ENCODE data around the gene MED13L. TPM values are rescaled to one million over a fixed set of nuclear protein-coding genes. Genes with fewer than 3 reads are reported as not detected.

MED13L gene
- total and polyA plus RNA-seq, 2 of the 8 experiments (the other 6 are each of a cell fraction or from before 2014, with no cell fraction given): 15.9 to 51.7 TPM

DNA sequence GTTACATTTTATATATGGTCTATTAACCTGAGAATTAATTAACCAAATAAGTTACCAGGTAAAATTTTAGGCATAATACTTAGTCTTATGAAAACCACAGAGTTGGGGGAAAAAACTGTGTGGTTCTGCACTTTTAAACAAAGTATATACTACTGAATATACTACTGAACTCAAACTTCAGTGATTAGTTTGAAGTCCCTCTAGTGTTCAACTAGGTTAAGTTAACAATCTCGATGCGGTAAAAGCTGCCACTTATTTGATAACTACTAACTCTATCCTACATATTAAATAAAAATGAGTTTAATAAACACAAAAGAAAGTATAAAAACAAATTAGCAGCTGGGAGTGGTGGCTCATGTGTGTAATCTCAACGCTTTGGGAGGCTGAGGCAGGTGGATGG, 56.7 kb downstream of the MED13L start:
- CTCF ChIA-PET (ENCODE audit: partially characterized antibody): interaction anchor here (0.6 to 1.6 kb wide), 3 partner anchors 15 to 193 kb away, joined by 3 to 4 read pairs (median 3); no protein-coding TSS in a partner anchor
- Histone ChIP-seq H3K4me2 (ENCODE audit: insufficient read depth in 1 of 2, low read depth in 2 of 2, low read length in 2 of 2) (no peak overlapping the region), H2BK5ac (ENCODE audit: low read depth, low read length) (no peak overlapping the region), H2BK120ac (replicated peaks; ENCODE audit: low read depth, low read length) (no peak overlapping the region), H4K91ac (replicated peaks; ENCODE audit: insufficient read length, low read length) (no peak overlapping the region), H4K20me1 (replicated peaks in 1 of 2; ENCODE audit: control insufficient read depth in 1 of 2, insufficient read depth in 2 of 2, low read length in 2 of 2) (peaks cover 1 to 3% of the 10 kb centered on the region in 2 experiments), H3K14ac (ENCODE audit: insufficient read length) (no peak overlapping the region), H4K5ac (ENCODE audit: insufficient read length, low read depth, low read length) (no peak overlapping the region), H3K23ac (ENCODE audit: insufficient read length) (no peak overlapping the region), H3K79me1 (ENCODE audit: low read depth, low read length) (0 out of 2 replicates have a peak, but pooled peaks cover 5% of the 10 kb centered on the region), H3K56ac (replicated peaks; ENCODE audit: insufficient read length, low read depth, low read length) (no peak overlapping the region), H3K27me3 (replicated peaks in 1 of 4; ENCODE audit: control insufficient read depth in 3 of 4, extremely low read depth in 1 of 4, insufficient read depth in 3 of 4, low read length in 3 of 4) (peaks cover 0 to 2% (median 0%) of the 10 kb centered on the region in 4 experiments; a peak in 1 of 7 replicates), H2BK15ac (ENCODE audit: low read length) (no peak overlapping the region), H3K4me3 (ENCODE audit: extremely low read depth in 1 of 4, insufficient read depth in 2 of 4, low read depth in 3 of 4, low read length in 4 of 4) (no peak overlapping the region), H3K18ac (ENCODE audit: extremely low read depth, low read length) (no peak overlapping the region), H4K8ac (ENCODE audit: extremely low read depth, insufficient read depth, low read length) (no peak overlapping the region), H3K4me1 (replicated peaks in 1 of 4; ENCODE audit: control insufficient read depth in 3 of 4, insufficient read depth in 4 of 4, low read length in 3 of 4) (no peaks in the 10 kb centered on the region), H2AK5ac (ENCODE audit: low read depth, low read length) (no peak overlapping the region), H3K27ac (ENCODE audit: low read depth, low read length) (no peak overlapping the region), H3K9me3 (ENCODE audit: insufficient read depth in 2 of 2, low read depth in 1 of 2, low read length in 1 of 2) (no peaks in the 10 kb centered on the region), H3K9ac (replicated peaks in 1 of 4; ENCODE audit: extremely low read depth in 1 of 4, low read depth in 3 of 4, low read length in 3 of 4) (no peak overlapping the region), H2AFZ (ENCODE audit: low read length) (no peak overlapping the region), H3K79me2 (ENCODE audit: control insufficient read depth in 1 of 2, insufficient read depth in 2 of 2, low read length in 2 of 2) (peaks cover 0 to 55% of the 10 kb centered on the region in 2 experiments; a peak in 3 of 4 replicates), H2BK12ac (ENCODE audit: low read depth, low read length) (no peak overlapping the region), H3K23me2 (ENCODE audit: low read depth, low read length) (no peaks in the 10 kb centered on the region), H3K4ac (replicated peaks; ENCODE audit: insufficient read length, low read depth, low read length) (no peak overlapping the region), H2BK20ac (ENCODE audit: low read length) (no peak overlapping the region), H3K36me3 (ENCODE audit: control insufficient read depth in 2 of 4, insufficient read depth in 4 of 4, low read length in 3 of 4) (no peaks in the 10 kb centered on the region)
- FAIRE-seq: no peak
- no peak for DNase-seq (ENCODE audit: low read depth in 1 of 2, low spot score in 2 of 2)
- POLR2A ChIA-PET (ENCODE audit: partially characterized antibody): no interaction called here
- WGBS, 2 experiments (ENCODE audit: extremely low coverage in 1 of 2, insufficient coverage in 1 of 2, insufficient read length in 1 of 2, insufficient replicate concordance in 2 of 2, low coverage in 1 of 2, low lambda C conversion rate in 2 of 2, missing lambda C conversion rate in 1 of 2): 96% methylated on average over 3 of the region's 3 CpGs; no CpG with 5 or more reads in 1 of the 2 experiments
- TF ChIP-seq SP4 (IDR thresholded peaks at IDR 0.05; ENCODE audit: low read length): no peak
- TF ChIP-seq SP2 (IDR thresholded peaks at IDR 0.05; ENCODE audit: low read length): no peak
- TF ChIP-seq SRF (IDR thresholded peaks at IDR 0.05; ENCODE audit: low read depth, low read length): no peak
- no peak for TF ChIP-seq JUND (IDR thresholded peaks at IDR 0.05; ENCODE audit: low read length)
- TF ChIP-seq SIRT6 (IDR thresholded peaks at IDR 0.05; ENCODE audit: low read length): no peak
- no peak for TF ChIP-seq BCL11A (IDR thresholded peaks at IDR 0.05; ENCODE audit: low read depth in 2 of 2, low read length in 2 of 2)
- no peak for TF ChIP-seq TAF1 (IDR thresholded peaks at IDR 0.05; ENCODE audit: low read depth, low read length)
- no peak for TF ChIP-seq POLR2A (IDR thresholded peaks at IDR 0.05; ENCODE audit: control extremely low read depth in 1 of 2, low read depth in 2 of 2, low read length in 2 of 2)
- TF ChIP-seq RNF2 (IDR thresholded peaks at IDR 0.05; ENCODE audit: borderline replicate concordance, low read depth, low read length, missing control alignments, poor library complexity, severe bottlenecking): no peak
- TF ChIP-seq RAD21 (IDR thresholded peaks at IDR 0.05 in 1 of 2, conservative IDR thresholded peaks at IDR 0.05 in 1 of 2; ENCODE audit: low read depth in 2 of 2, low read length in 2 of 2): no peak
- TF ChIP-seq CBX5 (IDR thresholded peaks at IDR 0.05; ENCODE audit: low read depth, low read length): no peak
- TF ChIP-seq JUN (IDR thresholded peaks at IDR 0.05; ENCODE audit: low read depth, low read length): no peak
- TF ChIP-seq BRCA1 (IDR thresholded peaks at IDR 0.05; ENCODE audit: low read depth, low read length): no peak
- no peak for TF ChIP-seq GTF2F1 (IDR thresholded peaks at IDR 0.05; ENCODE audit: borderline replicate concordance, low read depth, low read length)
- no peak for TF ChIP-seq RBBP5 (IDR thresholded peaks at IDR 0.05; ENCODE audit: borderline replicate concordance, low read depth, low read length)
